NCI-H446 treated with DMSO at 0.1 percent for 48 hours (cell line): ENCODE measurements around the gene NDST1.
A peak's percentile ranks its signal among the peaks of the same experiment; 100 is the strongest.

Experiments
- DNase-seq: peaks from one replicate; lab custom pipeline; 2025; lab: John Stamatoyannopoulos, UW

NDST1 gene

DNA sequence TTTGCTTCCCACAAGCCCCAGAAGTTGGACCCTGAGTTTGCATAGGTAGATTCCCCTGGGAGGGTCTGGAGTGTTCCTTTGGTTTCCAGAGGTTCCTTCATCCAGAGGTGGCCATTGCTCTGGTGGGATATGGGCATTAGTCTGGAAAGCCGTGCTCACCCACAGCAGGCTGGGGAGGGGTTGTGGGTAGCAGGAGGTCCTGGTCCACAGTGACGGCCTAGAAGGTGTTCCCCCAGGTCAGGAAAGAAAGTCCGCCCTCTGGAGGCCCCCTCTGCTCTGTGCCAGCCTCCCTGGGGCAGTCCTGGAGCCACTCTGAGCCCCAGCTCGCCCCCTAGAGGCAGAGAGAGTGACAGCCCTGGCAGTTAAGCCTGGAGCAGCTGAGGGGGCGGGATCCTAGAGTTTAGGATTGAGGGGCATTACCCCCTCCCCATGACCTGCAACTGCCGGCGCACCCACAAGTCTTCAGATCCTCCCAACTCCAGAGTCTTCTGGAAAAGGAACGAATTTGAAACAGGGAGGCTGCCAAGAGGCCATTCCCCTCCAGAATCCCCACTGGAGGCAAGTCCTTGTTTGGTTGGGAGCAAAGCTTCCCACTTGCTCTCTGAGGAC, 36.8 kb downstream of the NDST1 start:
- DNase-seq = peak; percentile 1

GRCh38 chr5:150545246-150545645, 37.3 kb downstream of the NDST1 start:
- no peak for DNase-seq

GRCh38 chr5:150548123-150548522, 40.2 kb downstream of the NDST1 start:
- no peak for DNase-seq

DNA sequence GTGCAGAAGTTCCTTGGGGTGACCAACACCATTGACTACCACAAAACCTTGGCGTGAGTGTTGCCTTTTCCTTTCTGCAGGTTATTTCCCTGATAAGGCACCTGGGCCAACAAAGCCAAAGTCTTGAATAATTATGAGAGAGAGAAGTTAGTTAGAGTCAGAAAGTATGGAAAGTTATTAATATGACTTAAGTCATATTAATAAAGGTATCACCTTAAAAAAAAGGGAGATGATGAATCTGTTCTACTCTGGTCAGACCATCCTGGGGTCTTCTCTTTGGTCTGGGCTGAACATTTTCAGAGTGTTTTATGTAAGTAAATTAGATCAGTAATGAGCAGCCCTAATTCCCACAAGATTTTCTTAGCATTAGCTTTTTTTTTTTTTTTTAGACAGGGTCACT, 41.8 kb downstream of the NDST1 start:
- DNase-seq = no peak

GRCh38 chr5:150550286-150550685, 42.4 kb downstream of the NDST1 start:
- DNase-seq = no peak

DNA sequence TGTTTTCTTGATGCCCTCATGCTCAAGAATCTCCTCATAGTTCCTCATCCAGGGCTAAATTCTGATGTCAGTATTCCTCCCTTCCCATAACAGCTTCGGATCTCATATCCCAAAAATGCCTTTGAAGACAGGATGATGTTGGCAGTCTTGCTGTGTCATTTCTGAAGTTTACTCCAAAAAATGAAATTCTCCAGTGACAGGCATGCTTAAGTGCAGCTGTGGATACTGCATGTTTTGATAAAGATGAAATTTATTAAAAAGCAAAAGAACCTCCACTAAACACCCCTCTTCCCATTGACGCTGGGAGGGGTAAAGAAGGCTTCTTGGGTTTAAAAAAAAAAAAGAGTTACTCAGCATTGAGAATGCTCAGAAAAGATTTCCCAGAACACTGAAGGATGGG, 43.1 kb downstream of the NDST1 start:
- DNase-seq = no peak

DNA sequence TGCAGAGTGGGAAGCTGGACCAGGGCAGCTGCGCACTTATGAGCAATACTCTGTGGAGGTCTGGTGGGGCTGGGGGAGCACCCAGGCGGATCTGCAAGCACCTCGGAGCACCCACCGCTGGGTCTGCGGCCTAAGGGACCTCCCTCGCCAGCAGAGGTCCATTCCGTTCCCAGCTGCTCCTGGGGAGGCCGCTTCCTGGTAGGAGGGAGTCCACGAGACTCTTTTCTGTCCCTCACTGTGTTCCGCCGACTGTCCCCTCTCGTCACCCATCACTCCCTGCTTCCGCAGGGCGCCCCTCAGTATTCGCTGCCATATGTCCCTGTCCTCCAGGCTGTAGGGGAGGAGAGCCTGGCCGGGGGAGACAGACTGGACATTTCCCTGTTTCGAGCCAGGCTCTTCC, 45.5 kb downstream of the NDST1 start:
- no peak for DNase-seq

GRCh38 chr5:150553911-150554310, 46.0 kb downstream of the NDST1 start:
- DNase-seq = no peak

GRCh38 chr5:150554857-150555256, 46.9 kb downstream of the NDST1 start:
- DNase-seq = no peak

DNA sequence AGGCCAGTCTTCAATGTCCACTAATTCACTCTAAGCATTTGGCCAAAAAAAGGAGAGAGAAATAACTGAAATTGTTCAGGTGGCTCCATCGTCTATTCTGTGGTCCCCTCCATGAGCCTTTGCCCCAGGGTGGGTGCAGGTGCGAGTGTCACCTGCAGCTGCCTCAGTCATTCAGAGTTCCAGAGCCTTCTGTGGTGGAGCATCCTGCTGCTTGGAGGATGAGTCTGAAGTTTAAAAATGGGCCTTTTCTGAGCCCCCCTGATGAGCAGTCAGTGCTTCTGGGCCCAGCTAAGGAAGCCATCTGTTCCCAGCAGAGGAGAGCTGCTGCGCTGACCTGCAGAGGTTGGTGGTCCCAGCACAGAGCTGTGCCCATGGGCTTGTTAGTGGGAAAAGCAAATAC, 48.2 kb downstream of the NDST1 start:
- DNase-seq = no peak

DNA sequence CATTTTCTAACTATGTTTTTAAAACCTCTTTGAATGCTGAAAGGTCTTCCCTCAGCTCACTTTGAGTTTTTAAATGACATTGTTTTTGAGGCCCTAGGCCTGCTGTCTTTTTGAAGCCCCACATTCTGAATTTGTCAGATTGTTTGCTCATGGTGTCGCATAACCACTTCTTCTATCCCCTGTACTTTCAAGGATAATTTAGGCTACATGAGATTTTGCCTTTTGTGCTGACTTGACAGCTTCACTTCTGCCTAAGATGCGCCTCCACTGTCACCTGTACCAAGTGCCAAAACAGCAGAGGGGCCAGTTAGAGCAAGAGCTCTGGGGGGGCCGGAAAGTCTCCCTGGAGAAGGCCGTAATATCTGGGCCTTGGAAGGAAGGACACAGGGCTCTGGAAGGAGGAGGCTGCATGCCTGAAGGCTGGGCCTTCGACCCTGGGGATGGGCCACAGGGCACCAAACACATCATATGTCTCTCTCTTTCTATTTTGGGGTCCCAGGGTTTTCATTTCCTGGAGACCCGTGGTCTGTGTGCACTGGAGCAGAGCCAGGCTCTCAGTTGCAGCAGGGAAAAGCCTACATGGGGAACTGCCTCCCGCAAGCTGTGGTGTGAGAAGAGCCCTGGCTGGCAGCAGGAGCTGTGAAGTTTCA, 49.1 kb downstream of the NDST1 start:
- DNase-seq = no peak

DNA sequence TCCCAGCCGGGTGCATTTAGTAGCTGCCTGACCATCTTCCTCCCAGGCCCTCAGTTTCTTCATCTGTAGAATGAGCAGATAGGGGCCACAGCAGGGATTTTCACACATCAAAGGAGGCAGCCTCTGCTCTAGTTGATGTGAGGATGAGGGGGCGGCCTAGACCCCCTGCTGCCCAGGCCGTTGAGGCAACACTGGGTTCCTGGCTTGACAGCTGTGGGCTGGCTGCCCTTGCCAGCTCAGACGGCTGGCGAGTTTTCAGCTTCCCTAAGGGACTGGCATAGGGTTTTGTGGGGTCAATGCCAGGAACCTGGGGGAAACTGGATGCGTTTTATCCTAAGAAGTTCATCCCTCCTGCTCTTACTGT, 49.6 kb downstream of the NDST1 start:
- DNase-seq = peak; percentile 24

- no peak for DNase-seq
Observed at GRCh38 chr5:150558088-150558621, 50.2 kb downstream of the NDST1 start.

- no peak for DNase-seq
Observed at GRCh38 chr5:150559088-150559487, 51.2 kb downstream of the NDST1 start.

GRCh38 chr5:150559701-150560100, 51.8 kb downstream of the NDST1 start:
- DNase-seq = no peak

- DNase-seq = peak; percentile 8
Observed at GRCh38 chr5:150560401-150561191, 52.7 kb downstream of the NDST1 start.

GRCh38 chr5:150561192-150561512, 53.2 kb downstream of the NDST1 start:
- DNase-seq = no peak

DNA sequence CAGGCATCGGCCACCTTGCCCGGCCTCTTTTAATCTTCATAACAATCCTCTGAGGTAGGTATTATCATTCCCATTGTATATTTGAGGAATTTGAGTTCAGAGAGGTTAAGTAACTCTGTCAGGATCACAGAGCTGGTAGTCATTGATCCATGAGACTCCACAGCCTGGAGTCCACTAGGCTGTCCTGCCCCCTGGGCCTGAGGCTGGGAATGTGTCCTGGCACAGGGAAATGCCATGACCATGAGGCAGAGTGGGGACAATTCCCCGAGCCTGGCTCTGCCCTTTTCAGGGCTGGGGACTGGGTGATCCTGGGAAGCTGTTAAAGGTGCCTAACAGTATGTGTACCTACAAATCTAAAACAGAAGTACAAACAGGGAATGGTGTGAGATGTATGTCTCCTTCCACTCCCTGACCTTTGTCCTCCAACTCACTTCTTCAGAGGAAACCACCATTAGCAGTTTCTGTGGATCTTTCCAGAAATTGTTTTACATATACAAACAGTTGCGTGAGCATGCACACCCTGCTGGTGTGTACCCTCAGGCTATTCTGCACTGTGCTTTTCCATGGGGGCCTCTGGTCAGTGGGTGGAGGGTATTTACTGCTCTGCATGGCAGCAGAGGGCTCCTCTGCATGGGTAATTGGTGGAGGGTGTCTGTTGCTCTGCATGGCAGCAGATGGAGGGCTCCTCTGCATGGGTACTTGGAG, 53.8 kb downstream of the NDST1 start:
- no peak for DNase-seq

- DNase-seq = peak; percentile 1
Observed at GRCh38 chr5:150562832-150563231, 54.9 kb downstream of the NDST1 start.

DNA sequence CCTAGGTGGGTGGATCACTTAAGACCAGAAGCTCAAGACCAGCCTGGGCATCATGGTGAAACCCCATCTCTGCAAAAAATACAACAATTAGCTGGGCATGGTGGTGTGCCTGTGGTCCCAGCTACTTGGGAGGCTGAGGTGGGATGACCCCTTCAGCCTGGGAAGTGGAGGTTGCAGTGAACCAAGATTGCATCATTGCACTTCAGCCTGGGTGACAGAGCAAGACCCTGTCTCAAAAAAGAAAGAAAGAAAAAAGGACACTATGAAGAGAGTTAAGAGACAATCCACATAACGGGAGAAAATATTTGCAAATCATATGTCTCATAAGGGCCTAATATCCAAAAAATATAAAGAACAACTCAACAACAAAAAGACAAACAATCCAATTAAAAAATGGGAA, 57.9 kb downstream of the NDST1 start:
- no peak for DNase-seq

DNA sequence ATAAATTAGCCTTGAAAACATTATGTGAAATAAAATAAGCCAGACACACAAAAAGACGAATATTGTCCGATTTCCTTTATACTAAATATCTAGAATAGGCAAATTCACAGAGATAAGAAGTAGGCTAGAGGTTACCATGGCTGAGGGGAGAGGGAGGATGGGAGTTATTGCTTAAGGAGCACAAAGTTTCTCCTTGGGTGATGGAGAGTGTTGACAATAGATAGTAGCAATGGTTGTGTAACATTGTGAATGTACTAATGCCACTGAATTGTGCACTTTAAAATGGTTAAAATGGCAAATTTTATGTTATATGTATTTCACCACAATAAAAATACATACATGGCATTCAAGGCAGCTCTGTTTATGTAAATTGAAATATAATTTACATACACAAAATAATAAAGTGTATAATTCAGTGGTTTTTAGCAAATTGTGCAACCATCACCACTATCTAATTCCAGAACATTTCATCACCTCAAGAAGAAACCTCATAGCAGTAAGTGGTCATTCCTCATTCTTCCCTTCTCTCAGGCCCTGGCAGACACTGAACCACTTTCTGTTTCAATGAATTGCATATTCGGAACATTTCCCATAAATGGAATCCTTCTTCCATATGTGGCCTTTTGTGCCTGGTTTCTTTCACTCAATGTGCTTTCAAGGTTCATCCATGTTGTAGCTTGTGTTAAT, 59.2 kb downstream of the NDST1 start:
- DNase-seq = no peak

DNA sequence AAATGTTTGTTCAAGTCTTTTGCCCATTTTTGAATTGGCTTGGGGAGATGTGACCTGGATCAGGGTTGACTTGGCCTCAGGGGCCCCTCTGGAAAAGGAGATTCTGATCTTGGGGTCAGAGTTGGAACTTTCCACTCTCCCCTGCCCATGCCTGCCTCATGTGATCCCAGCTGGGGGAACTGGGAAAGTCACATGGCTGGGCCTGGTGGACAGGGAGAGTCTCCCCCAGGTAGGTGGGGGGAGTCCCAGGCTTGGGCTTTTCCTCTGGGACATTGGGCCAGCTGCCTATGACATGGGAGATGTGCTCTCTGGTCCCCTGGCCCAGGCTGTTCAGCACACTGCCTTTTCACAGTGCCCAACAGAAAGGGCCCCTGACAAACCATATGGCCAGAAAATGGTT, 60.7 kb downstream of the NDST1 start:
- DNase-seq = no peak
